Inflammatory macrophage (primary cell): ENCODE results near the gene WNT8A.
A peak's percentile ranks its signal among the peaks of the same experiment; 100 is the strongest.
"Not testable (repeated sequence)": the region's sequence is repeated elsewhere in the genome, so short reads cannot be mapped to it uniquely, and the experiment has no call there.

Source experiments
- DNase-seq, 2 donors: peaks; one replicate each; pipeline ENCODE4 v3.0.0-alpha.2; 2020 to 2022
- total RNA-seq, 18 experiments: gene quantifications; one replicate each; lab custom pipeline; 2026; ENCODE audit warnings: mixed read lengths in 6 of 18, inconsistent platforms in 2 of 18; lab: John Stamatoyannopoulos, UW

The WNT8A gene, protein sequence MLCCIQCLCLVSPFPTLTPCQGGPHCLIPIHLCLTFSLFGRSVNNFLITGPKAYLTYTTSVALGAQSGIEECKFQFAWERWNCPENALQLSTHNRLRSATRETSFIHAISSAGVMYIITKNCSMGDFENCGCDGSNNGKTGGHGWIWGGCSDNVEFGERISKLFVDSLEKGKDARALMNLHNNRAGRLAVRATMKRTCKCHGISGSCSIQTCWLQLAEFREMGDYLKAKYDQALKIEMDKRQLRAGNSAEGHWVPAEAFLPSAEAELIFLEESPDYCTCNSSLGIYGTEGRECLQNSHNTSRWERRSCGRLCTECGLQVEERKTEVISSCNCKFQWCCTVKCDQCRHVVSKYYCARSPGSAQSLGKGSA
- 0 to 0.07 (median 0) reads per million in 18 experiments for total RNA-seq

- no peak for DNase-seq
Measured at GRCh38 chr5:138083702-138084101, at the start of gene WNT8A. TSS of gene WNT8A (plus strand) at chr5:138084033. CDS start at chr5:138084128, 95 bp downstream.

DNA sequence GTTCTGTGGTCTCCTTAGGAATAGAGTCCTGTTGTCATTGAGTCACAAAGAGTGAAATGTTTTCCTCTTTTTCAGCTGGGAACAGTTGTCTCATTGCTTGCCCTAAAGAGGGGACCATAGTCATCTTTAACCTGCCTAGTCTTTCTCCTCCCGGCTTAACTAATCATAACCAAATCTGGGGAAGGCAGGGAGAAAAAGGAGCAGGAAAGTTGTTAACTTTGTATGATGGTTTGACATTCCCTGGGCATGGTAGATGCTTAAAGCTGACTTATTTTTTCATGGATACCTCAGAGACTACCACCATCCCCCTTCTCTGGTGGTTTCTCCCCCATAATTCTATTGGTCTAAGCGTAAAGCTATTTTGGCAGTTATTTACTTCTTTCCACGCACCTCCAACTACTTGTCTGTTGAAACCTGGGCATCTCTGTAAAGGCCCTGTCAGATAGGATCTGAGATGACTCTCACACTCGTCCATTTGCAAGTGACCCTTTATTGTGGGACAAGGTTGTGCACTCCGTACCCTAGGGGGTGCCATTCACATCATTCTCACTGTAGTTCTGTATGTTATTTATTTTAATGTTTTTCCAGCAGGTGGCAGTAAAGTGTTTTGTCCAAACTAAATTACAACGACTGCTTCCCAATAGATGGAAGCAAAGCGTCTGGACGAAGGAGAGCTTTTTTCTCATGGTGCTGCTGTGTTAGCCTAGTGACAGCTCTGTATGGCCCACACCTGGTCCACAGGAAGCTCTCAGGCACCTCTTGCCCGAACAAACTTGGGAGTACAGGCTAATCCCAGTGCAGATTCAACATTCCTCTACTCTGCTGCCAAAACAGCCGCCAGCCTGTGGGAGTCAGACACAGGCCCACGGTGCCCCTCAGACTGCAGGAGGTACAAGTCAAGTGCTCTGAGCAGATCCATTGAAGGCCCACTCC, 48.0 kb upstream of the WNT8A start:
- peak; percentile 82 to 89 for DNase-seq

GRCh38 chr5:138037271-138037670, 46.6 kb upstream of the WNT8A start:
- DNase-seq, result no peak

DNA sequence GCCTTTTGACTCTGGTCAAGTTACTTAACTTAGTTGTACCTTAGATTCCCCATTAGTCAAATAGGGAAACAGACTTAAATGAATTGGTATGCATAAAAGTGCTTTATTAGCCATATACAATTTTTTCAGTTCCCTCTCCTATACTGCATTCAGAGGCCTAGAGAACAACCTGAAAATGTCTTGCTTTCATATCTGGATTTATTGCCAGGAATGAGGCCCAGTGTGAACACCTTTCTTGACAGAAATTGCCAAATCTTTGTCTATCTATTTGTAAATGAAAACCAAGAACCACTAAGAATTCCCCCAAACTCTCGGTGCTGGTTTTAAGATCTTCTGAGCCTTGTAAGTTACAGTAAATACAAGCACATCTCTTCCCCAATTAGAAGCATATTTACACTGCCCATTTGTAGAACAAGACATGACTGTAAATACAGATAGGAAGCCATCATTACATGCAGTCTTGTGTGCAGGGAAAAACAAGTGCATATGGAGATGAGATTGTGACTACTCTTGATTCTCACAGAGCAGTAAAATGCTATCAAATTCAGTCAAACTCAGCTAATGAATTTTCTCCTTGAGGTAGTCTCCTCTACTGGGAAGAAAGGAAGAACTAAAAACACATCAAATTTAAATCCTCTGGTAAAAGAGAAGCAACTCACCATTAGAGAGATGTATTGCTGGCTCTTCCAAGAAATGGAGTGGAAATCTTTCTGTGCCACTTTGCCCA, 45.8 kb upstream of the WNT8A start:
- DNase-seq, result no peak

- DNase-seq, result no peak
Measured at GRCh38 chr5:138038826-138039225, 45.0 kb upstream of the WNT8A start.

DNA sequence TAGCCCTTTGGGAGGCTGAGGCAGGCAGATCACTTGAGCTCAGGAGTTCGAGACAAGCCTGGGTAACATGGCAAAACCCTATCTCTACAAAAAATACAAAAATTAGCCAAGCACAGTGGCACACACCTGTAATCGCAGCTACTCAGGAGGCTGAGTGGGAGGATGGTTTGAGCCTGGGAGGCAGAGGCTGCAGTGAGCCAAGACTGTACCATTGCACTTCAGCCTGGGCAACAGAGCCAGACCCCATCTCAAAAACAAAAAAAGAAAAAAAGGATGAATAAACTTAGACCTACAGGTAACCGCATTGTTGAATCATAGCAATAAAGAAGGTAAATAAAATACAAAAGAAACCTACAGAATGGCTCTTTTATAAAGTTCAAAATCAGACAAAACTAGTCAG, 38.5 kb upstream of the WNT8A start:
- DNase-seq, result not testable (repeated sequence)

GRCh38 chr5:138051441-138052296, 32.2 kb upstream of the WNT8A start:
- no peak for DNase-seq

GRCh38 chr5:138052718-138053117, 31.1 kb upstream of the WNT8A start:
- not testable (repeated sequence) for DNase-seq

DNA sequence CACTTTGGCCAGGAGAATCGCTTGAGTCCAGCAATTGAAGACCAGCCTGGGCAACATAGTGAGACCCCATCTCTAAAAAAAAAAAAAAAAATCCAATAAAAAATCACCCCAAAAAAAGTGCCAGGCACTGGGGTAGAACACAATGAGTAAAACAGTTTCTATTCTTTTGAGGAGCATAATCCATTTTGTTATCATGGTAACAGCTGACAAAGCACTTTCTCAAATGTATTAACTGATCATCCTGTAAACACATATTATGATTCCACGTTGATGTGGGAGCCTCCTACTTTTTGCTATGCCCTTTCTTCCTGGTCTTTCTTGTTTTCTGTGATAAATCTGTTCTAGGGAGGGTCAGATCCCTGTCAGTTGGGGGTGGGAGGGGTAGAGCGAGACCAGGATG, 30.3 kb upstream of the WNT8A start:
- DNase-seq, result no peak

DNA sequence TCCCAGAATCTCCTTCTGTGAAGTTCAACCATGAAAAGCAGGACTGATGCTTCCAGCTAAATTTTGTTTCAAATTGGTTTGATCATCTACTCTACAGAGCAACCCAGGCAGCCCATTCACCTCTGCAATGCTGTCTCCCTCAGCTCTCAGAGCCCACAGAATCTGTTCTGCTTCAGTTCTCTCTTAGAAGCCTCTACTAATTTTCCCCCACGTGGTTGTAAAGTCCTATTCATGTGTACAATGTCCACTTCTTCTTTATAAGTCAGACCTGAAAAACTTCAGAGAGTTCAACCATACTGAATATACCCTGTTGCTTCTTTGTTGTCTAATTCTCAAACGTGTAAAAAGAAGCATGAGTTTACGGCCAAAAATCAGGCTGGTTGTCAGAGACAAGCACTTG, 29.6 kb upstream of the WNT8A start:
- no peak for DNase-seq

DNA sequence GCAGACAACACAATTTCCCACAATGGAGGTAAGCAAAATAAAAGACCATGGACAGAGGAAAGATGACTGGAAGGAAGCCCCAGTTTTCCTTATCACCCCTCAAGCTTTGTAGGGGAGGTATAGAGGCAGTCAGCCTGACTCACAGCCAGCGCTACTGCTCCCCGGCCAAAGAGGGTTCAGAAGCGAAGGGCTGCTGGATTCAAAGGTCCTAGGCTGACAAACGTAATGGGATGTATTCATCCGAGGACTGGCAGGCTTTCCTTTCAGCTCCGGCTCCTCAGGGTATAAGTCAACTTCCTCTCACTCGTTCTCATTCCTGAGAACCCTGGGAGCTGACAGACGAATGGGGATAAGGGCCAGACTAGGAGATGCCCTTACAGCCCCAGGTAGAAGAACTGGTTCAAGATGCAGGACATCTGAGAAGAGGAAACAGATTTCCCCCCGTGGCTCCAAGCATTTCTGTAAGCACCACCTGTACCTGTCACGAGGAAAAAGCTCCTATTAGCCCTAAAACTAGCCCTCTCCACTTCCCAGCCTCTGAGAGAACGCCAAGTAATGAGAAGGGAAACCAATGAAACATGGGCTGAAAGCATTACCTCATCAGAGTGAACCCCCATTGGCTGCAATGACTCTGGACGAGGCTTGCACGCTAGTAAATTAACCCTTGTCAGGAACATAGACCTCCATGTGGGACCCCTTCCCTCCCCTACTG, 28.8 kb upstream of the WNT8A start:
- DNase-seq, result no peak

- no peak for DNase-seq
Measured at GRCh38 chr5:138064526-138064925, 19.3 kb upstream of the WNT8A start.

DNA sequence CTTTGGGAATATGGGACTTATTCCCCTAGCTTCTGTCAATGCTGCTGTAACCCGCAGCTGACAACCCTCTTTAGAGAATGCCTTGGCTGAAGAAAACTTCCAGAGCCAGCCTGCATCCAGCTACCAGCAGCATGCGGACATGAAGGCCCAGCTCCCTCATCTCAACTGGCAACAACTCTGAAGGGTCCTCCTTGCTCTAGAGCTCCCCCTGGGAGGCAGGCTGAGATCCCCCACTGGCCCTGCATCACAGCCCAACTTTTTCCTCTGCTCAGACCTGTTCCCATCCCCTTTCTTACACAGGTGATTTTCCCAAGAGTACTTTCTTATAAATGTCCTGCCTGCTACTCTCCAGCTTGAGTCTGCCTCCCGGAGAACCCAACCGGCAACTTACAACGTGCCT, 18.7 kb upstream of the WNT8A start:
- no peak for DNase-seq

- DNase-seq, result no peak
Measured at GRCh38 chr5:138067945-138068344, 15.9 kb upstream of the WNT8A start.

DNA sequence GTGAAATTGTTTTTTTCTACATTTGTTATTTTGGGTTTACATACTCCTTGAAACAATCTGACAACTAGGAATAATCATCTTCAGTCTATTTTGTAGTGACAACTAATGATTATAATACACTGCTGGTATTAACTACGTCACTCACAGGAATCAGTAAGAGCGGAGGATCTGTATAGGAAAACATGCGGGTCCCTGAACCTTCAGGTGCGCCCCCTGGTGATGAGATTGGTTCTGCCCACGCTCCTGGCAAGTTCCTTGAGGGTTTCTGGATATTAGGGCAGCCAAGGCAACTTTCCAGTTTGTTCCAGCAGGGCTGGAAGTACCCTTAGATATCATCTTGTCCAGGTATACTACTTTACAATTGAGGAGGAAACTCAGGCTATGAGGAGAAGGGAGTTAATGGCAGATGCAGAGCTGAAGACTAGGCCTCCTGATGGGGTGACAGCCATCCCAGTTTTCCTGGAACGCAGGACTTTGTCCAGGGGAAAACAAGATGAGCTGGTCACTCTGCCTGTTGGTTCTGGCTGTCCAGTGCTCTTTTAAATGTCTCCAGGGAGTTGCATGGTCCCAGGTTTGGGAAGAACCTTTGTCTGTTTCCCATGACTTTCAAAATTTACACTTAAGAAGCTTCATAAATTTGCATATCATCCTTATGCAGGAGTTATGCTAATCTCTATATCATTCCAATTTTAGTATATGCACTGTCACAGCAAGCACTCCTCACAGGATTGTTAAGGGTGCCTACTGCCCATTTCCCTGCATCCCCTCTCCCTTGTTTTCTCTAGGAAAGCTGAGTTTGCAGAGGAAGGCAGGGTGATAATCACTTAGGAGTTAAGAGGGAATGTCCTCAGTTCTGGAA, 14.9 kb upstream of the WNT8A start:
- peak; percentile 80 to 81 for DNase-seq

DNA sequence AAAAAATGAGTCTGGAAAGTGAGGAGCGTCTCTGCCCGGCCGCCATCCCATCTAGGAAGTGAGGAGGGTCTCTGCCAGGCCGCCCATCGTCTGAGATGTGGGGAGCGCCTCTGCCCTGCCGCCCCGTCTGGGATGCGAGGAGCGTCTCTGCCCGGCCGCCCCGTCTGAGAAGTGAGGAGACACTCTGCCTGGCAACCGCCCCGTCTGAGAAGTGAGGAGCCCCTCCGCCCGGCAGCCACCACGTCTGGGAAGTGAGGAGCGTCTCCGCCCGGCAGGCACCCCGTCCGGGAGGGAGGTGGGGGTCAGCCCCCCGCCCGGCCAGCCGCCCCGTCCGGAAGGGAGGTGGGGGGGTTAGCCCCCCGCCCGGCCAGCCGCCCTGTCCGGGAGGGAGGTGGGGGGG, 13.8 kb upstream of the WNT8A start:
- DNase-seq, result not testable (repeated sequence)

DNA sequence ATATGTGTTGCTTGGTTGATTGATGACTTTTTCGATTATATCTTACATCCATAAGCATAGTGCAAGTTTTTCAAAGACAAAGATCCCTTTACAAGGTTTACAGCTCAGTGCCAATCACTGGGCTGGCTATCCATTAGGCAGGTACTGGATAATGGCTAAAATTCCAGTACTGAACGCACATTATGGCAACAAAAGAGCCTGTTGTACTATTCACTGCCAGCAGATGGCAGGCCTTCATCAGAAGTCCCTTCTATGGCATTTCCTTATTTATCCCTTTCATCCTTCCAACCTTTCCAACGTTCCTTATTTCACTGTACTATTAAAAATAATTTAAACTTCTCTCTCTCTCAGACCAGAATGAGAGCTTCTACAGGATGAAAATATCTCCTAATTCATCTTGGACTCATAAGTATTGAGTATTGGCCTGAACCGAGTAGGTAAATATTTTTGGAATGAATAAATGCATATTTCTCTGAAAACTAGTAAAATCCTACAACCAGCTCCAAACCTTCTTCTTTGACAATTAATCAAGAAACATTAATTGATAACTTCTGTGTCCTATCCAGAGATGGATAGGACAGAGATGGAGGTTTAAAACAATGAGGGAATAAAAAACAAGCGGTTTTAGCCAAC, 6.7 kb upstream of the WNT8A start:
- peak; percentile 67 to 72 for DNase-seq

GRCh38 chr5:138078006-138078643, 5.7 kb upstream of the WNT8A start:
- DNase-seq, result no peak

- DNase-seq, result no peak
Measured at GRCh38 chr5:138082033-138082432, 1.8 kb upstream of the WNT8A start.
